B cell (primary cell): ENCODE data around the gene XPO4.

Experiments
- EZH2 ChIP-seq: IDR thresholded peaks from 2 replicates; pipeline ENCODE4 v1.6.1; 2012; ENCODE audit warnings: borderline replicate concordance, low read depth, mild to moderate bottlenecking, moderate library complexity, low read length; ENCODE audit not compliant: insufficient read depth, poor library complexity, severe bottlenecking
- TF ChIP-seq, protein P1 (sequence below): fragments of 200-600 bp; IDR thresholded peaks from one replicate; pipeline ENCODE4 v1.8.0; 2022; ENCODE audit warnings: antibody characterized with exemption, mild to moderate bottlenecking

DNA sequence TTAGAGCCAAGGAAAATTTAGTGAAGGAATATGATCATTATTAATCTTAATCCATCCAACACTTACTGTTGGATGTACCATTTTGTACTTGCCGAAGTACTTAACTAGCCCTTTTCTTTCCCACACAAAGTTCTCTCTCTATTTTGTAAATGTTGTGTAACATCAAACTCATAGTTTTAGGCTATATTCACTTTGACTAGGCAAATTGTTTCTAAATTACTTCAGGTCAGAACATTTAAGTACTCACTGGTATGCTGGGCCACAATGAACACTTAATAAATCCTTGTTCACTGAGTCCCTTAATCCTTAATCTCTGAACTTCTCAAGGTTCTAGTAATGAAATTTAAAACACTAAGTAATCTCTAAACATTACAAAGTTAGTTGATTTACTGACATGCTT lies 79.5 kb downstream of the XPO4 start:
- TF ChIP-seq, protein P1, sequence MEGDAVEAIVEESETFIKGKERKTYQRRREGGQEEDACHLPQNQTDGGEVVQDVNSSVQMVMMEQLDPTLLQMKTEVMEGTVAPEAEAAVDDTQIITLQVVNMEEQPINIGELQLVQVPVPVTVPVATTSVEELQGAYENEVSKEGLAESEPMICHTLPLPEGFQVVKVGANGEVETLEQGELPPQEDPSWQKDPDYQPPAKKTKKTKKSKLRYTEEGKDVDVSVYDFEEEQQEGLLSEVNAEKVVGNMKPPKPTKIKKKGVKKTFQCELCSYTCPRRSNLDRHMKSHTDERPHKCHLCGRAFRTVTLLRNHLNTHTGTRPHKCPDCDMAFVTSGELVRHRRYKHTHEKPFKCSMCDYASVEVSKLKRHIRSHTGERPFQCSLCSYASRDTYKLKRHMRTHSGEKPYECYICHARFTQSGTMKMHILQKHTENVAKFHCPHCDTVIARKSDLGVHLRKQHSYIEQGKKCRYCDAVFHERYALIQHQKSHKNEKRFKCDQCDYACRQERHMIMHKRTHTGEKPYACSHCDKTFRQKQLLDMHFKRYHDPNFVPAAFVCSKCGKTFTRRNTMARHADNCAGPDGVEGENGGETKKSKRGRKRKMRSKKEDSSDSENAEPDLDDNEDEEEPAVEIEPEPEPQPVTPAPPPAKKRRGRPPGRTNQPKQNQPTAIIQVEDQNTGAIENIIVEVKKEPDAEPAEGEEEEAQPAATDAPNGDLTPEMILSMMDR = no peak
- no peak for TF ChIP-seq EZH2
